ENCODE measurements around the gene TTLL10. TPM values are rescaled to one million over a fixed set of nuclear protein-coding genes. Genes with fewer than 3 reads are reported as not detected.

TTLL10 gene
- total and polyA plus RNA-seq, 5 donors from 2014 or later: not detected

Other genes starting within 250 kb of the TTLL10 start
- not detected for gene SAMD11, start 250.0 kb upstream of the TTLL10 start, total RNA-seq
- under 1 TPM in 2 of 4 donors, not detected in 2; 0.14 to 0.31 TPM for gene SAMD11, start 250.0 kb upstream of the TTLL10 start, polyA plus RNA-seq
- gene NOC2L, start 214.6 kb upstream of the TTLL10 start, total RNA-seq: 54.0 TPM
- gene NOC2L, start 214.6 kb upstream of the TTLL10 start, polyA plus RNA-seq: 10 to 100 TPM; 36.8 to 56.6 (median 53.5) TPM
- 28.4 TPM for gene KLHL17, start 213.3 kb upstream of the TTLL10 start, total RNA-seq
- 1 to 10 TPM; 1.5 to 1.6 (median 1.6) TPM for gene KLHL17, start 213.3 kb upstream of the TTLL10 start, polyA plus RNA-seq
- gene PLEKHN1, start 207.4 kb upstream of the TTLL10 start, total RNA-seq: 2.5 TPM
- gene PLEKHN1, start 207.4 kb upstream of the TTLL10 start, polyA plus RNA-seq: under 1 TPM in 2 of 4 donors, not detected in 2; 0.39 to 0.61 TPM
- gene PERM1, start 191.8 kb upstream of the TTLL10 start, total RNA-seq: not detected
- not detected for gene PERM1, start 191.8 kb upstream of the TTLL10 start, polyA plus RNA-seq
- 25.9 TPM for gene HES4, start 173.8 kb upstream of the TTLL10 start, total RNA-seq
- 1 to 10 TPM in 2 of 4 donors, under 1 TPM in 1, not detected in 1; 0.21 to 1.3 (median 1.1) TPM for gene HES4, start 173.8 kb upstream of the TTLL10 start, polyA plus RNA-seq
- 76.7 TPM for gene ISG15, start 160.4 kb upstream of the TTLL10 start, total RNA-seq
- gene ISG15, start 160.4 kb upstream of the TTLL10 start, polyA plus RNA-seq: 100 to 1,000 TPM; 174 to 489 (median 295) TPM
- 4.2 TPM for gene AGRN, start 153.8 kb upstream of the TTLL10 start, total RNA-seq
- under 1 TPM in 3 of 4 donors, not detected in 1; 0.06 to 0.38 (median 0.21) TPM for gene AGRN, start 153.8 kb upstream of the TTLL10 start, polyA plus RNA-seq
- not detected for gene RNF223, start 99.6 kb upstream of the TTLL10 start, total RNA-seq
- gene RNF223, start 99.6 kb upstream of the TTLL10 start, polyA plus RNA-seq: not detected
- gene C1orf159, start 57.8 kb upstream of the TTLL10 start, total RNA-seq: 20.0 TPM
- gene C1orf159, start 57.8 kb upstream of the TTLL10 start, polyA plus RNA-seq: 1 to 10 TPM; 3.0 to 6.3 (median 4.7) TPM
- gene TNFRSF18, start 32.7 kb downstream of the TTLL10 start, total RNA-seq: 47.8 TPM
- gene TNFRSF18, start 32.7 kb downstream of the TTLL10 start, polyA plus RNA-seq: 10 to 100 TPM; 17.4 to 54.5 (median 25.2) TPM
- gene TNFRSF4, start 40.3 kb downstream of the TTLL10 start, total RNA-seq: 65.8 TPM
- 10 to 100 TPM; 19.0 to 50.2 (median 32.2) TPM for gene TNFRSF4, start 40.3 kb downstream of the TTLL10 start, polyA plus RNA-seq
- 165 TPM for gene SDF4, start 58.1 kb downstream of the TTLL10 start, total RNA-seq
- gene SDF4, start 58.1 kb downstream of the TTLL10 start, polyA plus RNA-seq: 100 to 1,000 TPM in 2 of 4 donors, 10 to 100 TPM in 2; 70.3 to 113 (median 91.6) TPM
- 10.0 TPM for gene B3GALT6, start 58.4 kb downstream of the TTLL10 start, total RNA-seq
- 10 to 100 TPM in 1 of 4 donors, 1 to 10 TPM in 3; 4.0 to 11.5 (median 7.3) TPM for gene B3GALT6, start 58.4 kb downstream of the TTLL10 start, polyA plus RNA-seq
- gene C1QTNF12, start 72.8 kb downstream of the TTLL10 start, total RNA-seq: 6.2 TPM
- gene C1QTNF12, start 72.8 kb downstream of the TTLL10 start, polyA plus RNA-seq: under 1 TPM in 1 of 4 donors, not detected in 3; 0.39 TPM
- 56.4 TPM for gene UBE2J2, start 100.0 kb downstream of the TTLL10 start, total RNA-seq
- gene UBE2J2, start 100.0 kb downstream of the TTLL10 start, polyA plus RNA-seq: 10 to 100 TPM; 72.9 to 97.5 (median 85.4) TPM
- gene SCNN1D, start 106.6 kb downstream of the TTLL10 start, total RNA-seq: 4.0 TPM
- gene SCNN1D, start 106.6 kb downstream of the TTLL10 start, polyA plus RNA-seq: not detected
- gene ACAP3, start 134.1 kb downstream of the TTLL10 start, total RNA-seq: 75.5 TPM
- 1 to 10 TPM; 2.7 to 9.0 (median 4.1) TPM for gene ACAP3, start 134.1 kb downstream of the TTLL10 start, polyA plus RNA-seq
- 18.3 TPM for gene PUSL1, start 134.7 kb downstream of the TTLL10 start, total RNA-seq
- gene PUSL1, start 134.7 kb downstream of the TTLL10 start, polyA plus RNA-seq: 10 to 100 TPM; 17.7 to 21.0 (median 19.1) TPM
- 138 TPM for gene INTS11, start 150.8 kb downstream of the TTLL10 start, total RNA-seq
- 10 to 100 TPM; 66.2 to 74.0 (median 67.8) TPM for gene INTS11, start 150.8 kb downstream of the TTLL10 start, polyA plus RNA-seq
- gene CPTP, start 150.9 kb downstream of the TTLL10 start, total RNA-seq: 27.0 TPM
- 10 to 100 TPM; 21.4 to 40.1 (median 32.6) TPM for gene CPTP, start 150.9 kb downstream of the TTLL10 start, polyA plus RNA-seq
- gene TAS1R3, start 157.4 kb downstream of the TTLL10 start, total RNA-seq: 2.0 TPM
- under 1 TPM in 2 of 4 donors, not detected in 2; 0.06 to 0.11 TPM for gene TAS1R3, start 157.4 kb downstream of the TTLL10 start, polyA plus RNA-seq
- gene DVL1, start 175.5 kb downstream of the TTLL10 start, total RNA-seq: 40.0 TPM
- 1 to 10 TPM in 1 of 4 donors, under 1 TPM in 3; 0.43 to 1.1 (median 0.82) TPM for gene DVL1, start 175.5 kb downstream of the TTLL10 start, polyA plus RNA-seq
- 0.17 TPM for gene MXRA8, start 184.7 kb downstream of the TTLL10 start, total RNA-seq
- gene MXRA8, start 184.7 kb downstream of the TTLL10 start, polyA plus RNA-seq: not detected
- gene AURKAIP1, start 201.3 kb downstream of the TTLL10 start, total RNA-seq: 76.0 TPM
- 100 to 1,000 TPM; 145 to 190 (median 164) TPM for gene AURKAIP1, start 201.3 kb downstream of the TTLL10 start, polyA plus RNA-seq
- gene CCNL2, start 225.5 kb downstream of the TTLL10 start, total RNA-seq: 287 TPM
- gene CCNL2, start 225.5 kb downstream of the TTLL10 start, polyA plus RNA-seq: 10 to 100 TPM; 17.6 to 24.6 (median 21.4) TPM
- gene MRPL20, start 233.4 kb downstream of the TTLL10 start, total RNA-seq: 83.4 TPM
- 100 to 1,000 TPM; 162 to 188 (median 178) TPM for gene MRPL20, start 233.4 kb downstream of the TTLL10 start, polyA plus RNA-seq
- gene ANKRD65, start 247.4 kb downstream of the TTLL10 start, total RNA-seq: not detected
- under 1 TPM in 1 of 4 donors, not detected in 3; 0.14 TPM for gene ANKRD65, start 247.4 kb downstream of the TTLL10 start, polyA plus RNA-seq